ENCODE data around the gene ABHD17A.
"Not testable (repeated sequence)": the region's sequence is repeated elsewhere in the genome, so short reads cannot be mapped to it uniquely, and the experiment has no call there.

The ABHD17A gene

DNA sequence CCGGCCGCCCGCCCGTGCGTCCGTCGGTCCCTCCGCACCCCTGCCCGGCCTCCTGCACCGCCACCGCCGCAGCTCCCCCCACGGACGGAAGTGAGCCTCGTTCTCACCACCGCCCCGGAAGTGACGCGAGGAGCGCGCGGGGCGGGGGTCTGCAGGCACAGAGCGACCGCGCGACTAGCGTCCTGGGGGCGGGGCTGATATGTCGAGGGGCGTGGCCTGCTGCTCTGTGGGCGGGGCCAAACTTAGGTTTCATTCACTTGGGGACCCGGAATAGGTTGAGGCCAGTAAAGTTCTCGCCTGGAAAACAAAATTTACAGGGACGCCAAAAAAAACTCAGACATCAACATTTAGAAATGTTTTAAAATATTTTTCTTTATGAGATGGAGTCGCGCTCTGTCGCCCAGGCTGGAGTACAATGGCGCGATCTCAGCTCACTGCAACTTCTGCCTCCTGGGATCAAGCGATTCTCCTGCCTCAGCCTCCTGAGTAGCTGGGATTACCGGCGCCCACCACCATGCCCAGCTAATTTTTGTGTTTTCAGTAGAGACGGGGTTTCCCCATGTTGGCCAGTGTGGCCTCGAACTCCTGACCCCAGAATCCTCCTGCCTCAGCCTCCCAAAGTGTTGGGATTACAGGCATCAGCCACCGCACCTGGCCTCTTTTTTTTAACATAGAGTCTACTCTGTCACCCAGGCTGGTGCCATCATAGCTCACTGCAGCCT is at the start of gene ABHD17A:
Gene ABHD17A (minus strand): TSS at position 99 of the 722 bp plus-strand sequence. CDS start 3,930 bp downstream, outside the sequence.
- Histone ChIP-seq H3K4me3 (ENCODE audit: low read depth in 1 of 2, low read length in 2 of 2) (peak within 1 kb of the TSS; percentile 77 to 94), H3K9ac (ENCODE audit: low read length) (peak within 1 kb of the TSS; percentile 82), H3K27ac (ENCODE audit: low read depth, low read length) (peak within 1 kb of the TSS; percentile 87), H3K4me1 (ENCODE audit: insufficient read depth, low read length) (peaks cover 27% of the 10 kb centered on the region)
- H3K36me3 ChIP-seq (ENCODE audit: insufficient read depth, low read length); H3K9me3 ChIP-seq (ENCODE audit: low read length); H3K27me3 ChIP-seq (ENCODE audit: control insufficient read depth in 1 of 2, insufficient read depth in 2 of 2, low read length in 2 of 2): not testable (repeated sequence)

DNA sequence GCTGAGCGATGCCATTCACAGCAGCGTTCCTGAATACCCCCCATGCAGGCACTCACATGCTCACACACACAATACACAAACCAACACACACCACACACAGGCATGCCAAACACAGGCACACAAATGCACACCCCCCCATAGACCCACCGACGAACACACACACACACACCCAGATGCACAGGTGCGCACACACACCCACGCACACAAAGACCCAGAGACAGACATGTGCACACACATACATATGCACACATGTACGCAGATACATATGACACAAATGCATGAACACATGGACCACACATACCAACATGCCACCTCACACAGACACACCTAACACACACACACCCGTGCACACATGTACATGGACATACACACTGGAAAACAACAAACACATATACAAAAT is 48.6 kb upstream of the ABHD17A start:
- Histone ChIP-seq H3K27ac (ENCODE audit: low read depth, low read length) (no peak overlapping the region), H3K9ac (ENCODE audit: low read length) (no peak overlapping the region), H3K36me3 (ENCODE audit: insufficient read depth, low read length) (no peaks in the 10 kb centered on the region), H3K27me3 (ENCODE audit: control insufficient read depth in 1 of 2, insufficient read depth in 2 of 2, low read length in 2 of 2) (peaks cover 0 to 7% of the 10 kb centered on the region in 2 donors), H3K4me3 (ENCODE audit: low read depth in 1 of 2, low read length in 2 of 2) (no peak overlapping the region), H3K4me1 (ENCODE audit: insufficient read depth, low read length) (peaks cover 6% of the 10 kb centered on the region), H3K9me3 (ENCODE audit: low read length) (no peaks in the 10 kb centered on the region)

GRCh38 chr19:1933244-1933643 is 47.9 kb upstream of the ABHD17A start:
- H3K9ac ChIP-seq (ENCODE audit: low read length), result no peak overlapping the region
- H3K36me3 ChIP-seq (ENCODE audit: insufficient read depth, low read length), result no peaks in the 10 kb centered on the region
- H3K27me3 ChIP-seq (ENCODE audit: control insufficient read depth in 1 of 2, insufficient read depth in 2 of 2, low read length in 2 of 2), result peaks cover 0 to 7% of the 10 kb centered on the region in 2 donors
- no peaks in the 10 kb centered on the region for H3K9me3 ChIP-seq (ENCODE audit: low read length)
- peaks cover 6% of the 10 kb centered on the region for H3K4me1 ChIP-seq (ENCODE audit: insufficient read depth, low read length)
- no peak overlapping the region for H3K4me3 ChIP-seq (ENCODE audit: low read depth in 1 of 2, low read length in 2 of 2)
- H3K27ac ChIP-seq (ENCODE audit: low read depth, low read length), result no peak overlapping the region

- Histone ChIP-seq H3K4me3 (ENCODE audit: low read depth in 1 of 2, low read length in 2 of 2) (no peak overlapping the region), H3K27me3 (ENCODE audit: control insufficient read depth in 1 of 2, insufficient read depth in 2 of 2, low read length in 2 of 2) (peaks cover 0 to 7% of the 10 kb centered on the region in 2 donors), H3K27ac (ENCODE audit: low read depth, low read length) (no peak overlapping the region), H3K9ac (ENCODE audit: low read length) (no peak overlapping the region), H3K4me1 (ENCODE audit: insufficient read depth, low read length) (peaks cover 6% of the 10 kb centered on the region), H3K36me3 (ENCODE audit: insufficient read depth, low read length) (no peaks in the 10 kb centered on the region), H3K9me3 (ENCODE audit: low read length) (no peaks in the 10 kb centered on the region)
These were observed 47.1 kb upstream of the ABHD17A start for GRCh38 chr19:1932395-1932794.

DNA sequence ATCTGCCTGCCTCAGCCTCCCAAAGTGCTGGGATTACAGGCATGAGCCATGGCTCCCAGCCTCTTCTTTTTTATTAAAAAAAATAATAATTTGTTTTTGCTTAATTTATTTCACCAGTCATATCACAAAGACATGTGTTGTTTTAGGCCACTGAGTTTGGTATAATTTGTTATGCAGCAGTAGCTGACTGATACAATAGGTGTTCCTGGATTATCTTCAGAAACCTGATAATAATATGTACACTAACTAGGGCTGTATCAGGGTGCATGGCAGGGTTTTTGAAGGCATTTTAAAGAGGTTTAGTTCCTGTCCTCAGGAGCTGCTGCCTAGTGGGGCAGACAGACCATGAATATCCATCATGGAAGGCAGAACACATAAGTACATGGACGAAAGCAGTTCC is 46.1 kb upstream of the ABHD17A start:
- H3K9me3 ChIP-seq (ENCODE audit: low read length), result no peaks in the 10 kb centered on the region
- H3K4me1 ChIP-seq (ENCODE audit: insufficient read depth, low read length), result peaks cover 6% of the 10 kb centered on the region
- H3K9ac ChIP-seq (ENCODE audit: low read length), result no peak overlapping the region
- no peak overlapping the region for H3K4me3 ChIP-seq (ENCODE audit: low read depth in 1 of 2, low read length in 2 of 2)
- H3K27me3 ChIP-seq (ENCODE audit: control insufficient read depth in 1 of 2, insufficient read depth in 2 of 2, low read length in 2 of 2), result peaks cover 0 to 7% of the 10 kb centered on the region in 2 donors
- no peaks in the 10 kb centered on the region for H3K36me3 ChIP-seq (ENCODE audit: insufficient read depth, low read length)
- no peak overlapping the region for H3K27ac ChIP-seq (ENCODE audit: low read depth, low read length)

GRCh38 chr19:1929021-1929742 is 43.9 kb upstream of the ABHD17A start:
- no peaks in the 10 kb centered on the region for H3K36me3 ChIP-seq (ENCODE audit: insufficient read depth, low read length)
- no peaks in the 10 kb centered on the region for H3K9me3 ChIP-seq (ENCODE audit: low read length)
- H3K4me1 ChIP-seq (ENCODE audit: insufficient read depth, low read length), result peaks cover 6% of the 10 kb centered on the region
- no peak overlapping the region for H3K27ac ChIP-seq (ENCODE audit: low read depth, low read length)
- H3K9ac ChIP-seq (ENCODE audit: low read length), result no peak overlapping the region
- peaks cover 0 to 7% of the 10 kb centered on the region in 2 donors for H3K27me3 ChIP-seq (ENCODE audit: control insufficient read depth in 1 of 2, insufficient read depth in 2 of 2, low read length in 2 of 2)
- peak overlapping the region; percentile 23 to 42 for H3K4me3 ChIP-seq (ENCODE audit: low read depth in 1 of 2, low read length in 2 of 2)

GRCh38 chr19:1925544-1925943 is 40.2 kb upstream of the ABHD17A start:
- no peaks in the 10 kb centered on the region for H3K27me3 ChIP-seq (ENCODE audit: control insufficient read depth in 1 of 2, insufficient read depth in 2 of 2, low read length in 2 of 2)
- H3K9ac ChIP-seq (ENCODE audit: low read length), result no peak overlapping the region
- H3K4me1 ChIP-seq (ENCODE audit: insufficient read depth, low read length), result peaks cover 6% of the 10 kb centered on the region
- no peak overlapping the region for H3K4me3 ChIP-seq (ENCODE audit: low read depth in 1 of 2, low read length in 2 of 2)
- H3K36me3 ChIP-seq (ENCODE audit: insufficient read depth, low read length), result peaks cover 9% of the 10 kb centered on the region
- H3K27ac ChIP-seq (ENCODE audit: low read depth, low read length), result no peak overlapping the region
- no peaks in the 10 kb centered on the region for H3K9me3 ChIP-seq (ENCODE audit: low read length)

DNA sequence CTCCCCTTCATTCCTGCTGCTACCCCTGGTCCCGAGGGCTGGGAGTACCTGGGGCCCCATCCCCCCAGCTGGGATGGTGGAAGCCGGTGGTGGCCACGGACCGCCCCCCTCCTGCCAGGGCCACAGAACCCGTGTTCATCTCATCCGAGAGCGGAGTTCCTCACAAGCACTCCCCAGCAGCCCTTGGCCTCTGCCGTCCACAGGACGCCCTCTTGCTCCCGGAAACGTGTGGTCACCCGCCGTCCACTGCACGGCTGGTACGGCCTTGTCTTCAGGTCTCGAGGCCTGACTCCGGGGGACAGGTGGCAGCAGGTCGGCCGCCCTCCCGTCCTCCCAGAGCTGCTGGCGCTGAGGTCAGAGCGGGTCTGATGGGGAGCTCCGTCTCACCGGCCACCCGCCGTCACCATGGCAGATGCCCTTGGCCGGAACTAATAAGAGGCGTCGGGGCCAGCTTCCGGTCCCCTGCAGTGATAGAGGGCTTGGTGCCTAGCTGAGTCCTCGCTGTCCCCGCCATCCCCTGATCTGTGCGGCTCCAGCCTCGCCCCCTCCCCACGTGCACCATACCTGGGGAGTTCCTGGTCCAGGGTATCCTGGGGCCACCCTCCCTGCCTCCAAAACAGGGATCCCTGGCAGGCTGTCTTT is 39.1 kb upstream of the ABHD17A start:
- H3K4me1 ChIP-seq (ENCODE audit: insufficient read depth, low read length), result no peaks in the 10 kb centered on the region
- H3K27ac ChIP-seq (ENCODE audit: low read depth, low read length), result no peak overlapping the region
- peaks cover 15% of the 10 kb centered on the region for H3K36me3 ChIP-seq (ENCODE audit: insufficient read depth, low read length)
- H3K27me3 ChIP-seq (ENCODE audit: control insufficient read depth in 1 of 2, insufficient read depth in 2 of 2, low read length in 2 of 2), result no peaks in the 10 kb centered on the region
- no peaks in the 10 kb centered on the region for H3K9me3 ChIP-seq (ENCODE audit: low read length)
- no peak overlapping the region for H3K4me3 ChIP-seq (ENCODE audit: low read depth in 1 of 2, low read length in 2 of 2)
- H3K9ac ChIP-seq (ENCODE audit: low read length), result no peak overlapping the region

DNA sequence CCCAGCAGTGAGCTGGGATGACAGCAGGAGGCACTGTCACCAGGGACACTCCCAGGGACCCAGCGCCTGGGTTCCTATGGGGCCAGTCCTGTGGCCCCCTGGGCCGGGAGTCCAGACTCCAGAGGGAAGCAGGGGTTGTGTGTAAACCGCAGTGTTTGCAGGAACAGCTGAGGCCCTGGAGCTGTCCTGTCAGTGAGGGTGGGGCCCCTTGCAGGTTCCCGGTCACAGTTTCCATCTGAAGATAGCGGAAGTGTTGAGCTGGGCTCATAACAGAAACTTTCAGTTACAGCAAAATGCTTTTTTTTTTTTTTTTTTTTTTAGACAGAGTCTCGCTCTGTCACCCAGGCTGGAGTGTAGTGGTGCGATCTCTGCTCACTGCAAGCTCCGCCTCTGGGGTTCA is 38.0 kb upstream of the ABHD17A start:
- Histone ChIP-seq H3K4me1 (ENCODE audit: insufficient read depth, low read length) (no peaks in the 10 kb centered on the region), H3K9me3 (ENCODE audit: low read length) (no peaks in the 10 kb centered on the region), H3K9ac (ENCODE audit: low read length) (no peak overlapping the region), H3K27me3 (ENCODE audit: control insufficient read depth in 1 of 2, insufficient read depth in 2 of 2, low read length in 2 of 2) (no peaks in the 10 kb centered on the region), H3K27ac (ENCODE audit: low read depth, low read length) (no peak overlapping the region), H3K4me3 (ENCODE audit: low read depth in 1 of 2, low read length in 2 of 2) (no peak overlapping the region), H3K36me3 (ENCODE audit: insufficient read depth, low read length) (peaks cover 15% of the 10 kb centered on the region)

DNA sequence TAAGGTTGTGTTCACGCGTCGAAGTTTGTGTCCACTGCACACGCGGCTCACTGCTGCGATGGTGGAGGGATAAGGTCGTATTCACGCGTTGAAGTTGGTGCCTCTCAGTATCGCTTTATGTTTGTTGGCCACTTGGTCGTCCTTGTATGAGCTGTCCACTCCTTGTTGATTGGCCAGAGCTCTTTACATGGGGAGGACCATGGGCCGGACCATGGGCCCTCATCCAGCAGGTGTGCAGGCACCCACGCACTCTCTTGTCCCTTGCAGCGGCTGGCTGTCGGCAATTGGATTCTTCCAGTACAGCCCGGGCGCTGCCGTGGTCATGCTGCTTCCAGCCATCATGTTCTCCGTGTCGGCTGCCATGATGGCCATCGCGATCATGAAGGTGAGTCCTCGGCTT is 37.5 kb upstream of the ABHD17A start:
- no peaks in the 10 kb centered on the region for H3K9me3 ChIP-seq (ENCODE audit: low read length)
- peaks cover 15% of the 10 kb centered on the region for H3K36me3 ChIP-seq (ENCODE audit: insufficient read depth, low read length)
- no peak overlapping the region for H3K9ac ChIP-seq (ENCODE audit: low read length)
- H3K4me3 ChIP-seq (ENCODE audit: low read depth in 1 of 2, low read length in 2 of 2), result no peak overlapping the region
- no peaks in the 10 kb centered on the region for H3K4me1 ChIP-seq (ENCODE audit: insufficient read depth, low read length)
- H3K27ac ChIP-seq (ENCODE audit: low read depth, low read length), result no peak overlapping the region
- H3K27me3 ChIP-seq (ENCODE audit: control insufficient read depth in 1 of 2, insufficient read depth in 2 of 2, low read length in 2 of 2), result no peaks in the 10 kb centered on the region

DNA sequence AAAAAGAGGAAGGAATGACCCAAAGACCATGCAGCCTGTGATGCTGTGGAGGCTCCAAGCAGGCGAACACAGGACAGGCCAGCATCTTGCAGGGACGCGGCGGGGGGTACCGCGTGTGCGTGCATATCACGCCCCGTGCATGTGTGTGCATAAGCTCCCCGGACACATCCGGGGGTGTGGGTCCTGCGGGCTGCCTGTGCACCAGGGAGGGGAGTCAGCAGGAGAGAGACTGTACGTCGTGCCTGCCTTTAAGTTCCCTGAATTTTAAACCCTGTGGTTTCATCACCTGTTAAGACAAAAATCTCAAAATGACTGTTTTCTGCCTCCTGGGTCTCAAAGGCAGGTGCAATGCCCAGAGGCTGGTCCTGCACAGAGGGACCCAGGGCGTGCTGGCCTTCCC is 36.5 kb upstream of the ABHD17A start:
- Histone ChIP-seq H3K27me3 (ENCODE audit: control insufficient read depth in 1 of 2, insufficient read depth in 2 of 2, low read length in 2 of 2) (no peaks in the 10 kb centered on the region), H3K4me1 (ENCODE audit: insufficient read depth, low read length) (no peaks in the 10 kb centered on the region), H3K27ac (ENCODE audit: low read depth, low read length) (no peak overlapping the region), H3K9me3 (ENCODE audit: low read length) (no peaks in the 10 kb centered on the region), H3K9ac (ENCODE audit: low read length) (no peak overlapping the region), H3K4me3 (ENCODE audit: low read depth in 1 of 2, low read length in 2 of 2) (no peak overlapping the region), H3K36me3 (ENCODE audit: insufficient read depth, low read length) (peaks cover 15% of the 10 kb centered on the region)

Measured in muscle layer of colon (tissue), 2 donors.